OCI-LY7 (cell line): ENCODE results near the gene INTS3.

Experiments used
- EZH2phosphoT487 ChIP-seq: fragments of 200-600 bp; sonication (generic); IDR thresholded peaks from 2 replicates; pipeline ENCODE4 v1.6.1; 2018; ENCODE audit warnings: low read depth, borderline replicate concordance, mild to moderate bottlenecking, mixed run types, antibody characterized with exemption, low read length, moderate library complexity, mixed read lengths
- TF ChIP-seq, protein P1 (sequence below): fragments of 200-600 bp; sonication (generic); conservative IDR thresholded peaks from 2 replicates; pipeline ENCODE4 v1.5.1; 2014; ENCODE audit warnings: mild to moderate bottlenecking, antibody characterized with exemption, low read length, moderate library complexity, mixed read lengths

DNA sequence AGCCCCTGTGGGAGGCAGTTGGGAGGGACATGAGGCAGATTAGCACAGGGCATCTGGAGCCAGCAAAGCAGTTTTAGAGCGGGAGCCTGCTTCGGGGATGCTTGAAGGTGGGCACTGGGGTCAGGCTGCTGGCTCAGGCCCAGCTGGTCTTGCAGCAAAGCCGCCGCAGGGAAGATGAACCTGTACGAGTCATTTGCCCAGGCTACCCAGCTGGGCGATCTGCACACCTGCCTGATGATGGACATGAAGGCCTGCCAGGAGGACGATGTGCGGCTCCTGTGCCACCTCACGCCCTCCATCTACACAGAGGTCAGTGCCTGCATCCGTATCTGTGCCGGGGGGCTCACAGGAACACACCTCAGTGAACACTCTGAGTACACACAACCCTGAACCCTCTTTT lies 39.7 kb downstream of the INTS3 start:
- TF ChIP-seq, protein P1, sequence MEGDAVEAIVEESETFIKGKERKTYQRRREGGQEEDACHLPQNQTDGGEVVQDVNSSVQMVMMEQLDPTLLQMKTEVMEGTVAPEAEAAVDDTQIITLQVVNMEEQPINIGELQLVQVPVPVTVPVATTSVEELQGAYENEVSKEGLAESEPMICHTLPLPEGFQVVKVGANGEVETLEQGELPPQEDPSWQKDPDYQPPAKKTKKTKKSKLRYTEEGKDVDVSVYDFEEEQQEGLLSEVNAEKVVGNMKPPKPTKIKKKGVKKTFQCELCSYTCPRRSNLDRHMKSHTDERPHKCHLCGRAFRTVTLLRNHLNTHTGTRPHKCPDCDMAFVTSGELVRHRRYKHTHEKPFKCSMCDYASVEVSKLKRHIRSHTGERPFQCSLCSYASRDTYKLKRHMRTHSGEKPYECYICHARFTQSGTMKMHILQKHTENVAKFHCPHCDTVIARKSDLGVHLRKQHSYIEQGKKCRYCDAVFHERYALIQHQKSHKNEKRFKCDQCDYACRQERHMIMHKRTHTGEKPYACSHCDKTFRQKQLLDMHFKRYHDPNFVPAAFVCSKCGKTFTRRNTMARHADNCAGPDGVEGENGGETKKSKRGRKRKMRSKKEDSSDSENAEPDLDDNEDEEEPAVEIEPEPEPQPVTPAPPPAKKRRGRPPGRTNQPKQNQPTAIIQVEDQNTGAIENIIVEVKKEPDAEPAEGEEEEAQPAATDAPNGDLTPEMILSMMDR = no peak
- no peak for TF ChIP-seq EZH2phosphoT487
